GM19193 (cell line): ENCODE results near the gene SYK.

Experiments used
- POLR2A ChIP-seq: IDR thresholded peaks from 4 replicates; pipeline ENCODE4 v1.6.1; 2011; ENCODE audit not compliant: insufficient read depth, insufficient read length; ENCODE audit errors: extremely low read depth

Gene SYK

GRCh38 chr9:90816690-90817089 lies 15.1 kb downstream of the SYK start:
- no peak for TF ChIP-seq POLR2A

- no peak for TF ChIP-seq POLR2A
Observed at GRCh38 chr9:90818279-90818678, 16.7 kb downstream of the SYK start.

GRCh38 chr9:90821697-90822096 lies 20.1 kb downstream of the SYK start:
- no peak for TF ChIP-seq POLR2A

GRCh38 chr9:90822866-90823265 lies 21.2 kb downstream of the SYK start:
- no peak for TF ChIP-seq POLR2A

- no peak for TF ChIP-seq POLR2A
Observed at GRCh38 chr9:90825586-90825985, 24.0 kb downstream of the SYK start.

GRCh38 chr9:90826326-90827020 lies 24.9 kb downstream of the SYK start:
- TF ChIP-seq POLR2A = no peak

- TF ChIP-seq POLR2A = no peak
Observed at GRCh38 chr9:90827181-90827871, 25.7 kb downstream of the SYK start.

GRCh38 chr9:90830051-90830450 lies 28.4 kb downstream of the SYK start:
- TF ChIP-seq POLR2A = no peak

GRCh38 chr9:90830977-90831376 lies 29.4 kb downstream of the SYK start:
- no peak for TF ChIP-seq POLR2A

GRCh38 chr9:90832261-90832660 lies 30.6 kb downstream of the SYK start:
- no peak for TF ChIP-seq POLR2A

GRCh38 chr9:90834828-90835595 lies 33.4 kb downstream of the SYK start:
- TF ChIP-seq POLR2A = no peak

- no peak for TF ChIP-seq POLR2A
Observed at GRCh38 chr9:90836411-90837080, 34.9 kb downstream of the SYK start.

GRCh38 chr9:90838098-90838497 lies 36.5 kb downstream of the SYK start:
- TF ChIP-seq POLR2A = no peak

- TF ChIP-seq POLR2A = no peak
Observed at GRCh38 chr9:90838581-90839154, 37.0 kb downstream of the SYK start.
